NCI-H2227 treated with DMSO at 0.1 percent for 48 hours (cell line): ENCODE data around the gene FCRL1.

Experiments
- DNase-seq: peaks from one replicate; lab custom pipeline; 2025; lab: John Stamatoyannopoulos, UW

The FCRL1 gene

DNA sequence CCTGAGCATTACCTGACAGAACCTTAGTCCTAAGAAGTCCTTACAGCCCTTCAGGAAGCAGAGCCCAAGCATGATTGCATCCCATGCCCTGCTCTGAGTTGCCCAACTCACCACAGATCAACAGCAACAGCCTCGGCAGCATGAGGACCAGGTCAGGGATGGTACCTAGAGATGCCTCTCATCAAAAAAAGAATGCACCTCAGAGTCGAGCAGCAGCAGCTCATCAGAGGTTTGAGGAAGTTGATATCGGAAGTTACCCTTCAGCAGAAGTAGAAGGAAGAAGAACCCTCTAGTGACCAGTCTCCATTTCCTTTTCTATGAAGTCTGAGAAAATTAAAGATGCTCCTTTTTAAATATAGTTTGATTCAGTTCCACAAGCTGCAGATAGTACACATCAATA lies at the start of gene FCRL1:
FCRL1 (minus strand) TSS at position 225 of the 400 bp plus-strand sequence; CDS start at position 142, 83 bp downstream.
- no peak for DNase-seq

GRCh38 chr1:157868654-157869053 lies 48.7 kb upstream of the FCRL1 start:
- DNase-seq: no peak

DNA sequence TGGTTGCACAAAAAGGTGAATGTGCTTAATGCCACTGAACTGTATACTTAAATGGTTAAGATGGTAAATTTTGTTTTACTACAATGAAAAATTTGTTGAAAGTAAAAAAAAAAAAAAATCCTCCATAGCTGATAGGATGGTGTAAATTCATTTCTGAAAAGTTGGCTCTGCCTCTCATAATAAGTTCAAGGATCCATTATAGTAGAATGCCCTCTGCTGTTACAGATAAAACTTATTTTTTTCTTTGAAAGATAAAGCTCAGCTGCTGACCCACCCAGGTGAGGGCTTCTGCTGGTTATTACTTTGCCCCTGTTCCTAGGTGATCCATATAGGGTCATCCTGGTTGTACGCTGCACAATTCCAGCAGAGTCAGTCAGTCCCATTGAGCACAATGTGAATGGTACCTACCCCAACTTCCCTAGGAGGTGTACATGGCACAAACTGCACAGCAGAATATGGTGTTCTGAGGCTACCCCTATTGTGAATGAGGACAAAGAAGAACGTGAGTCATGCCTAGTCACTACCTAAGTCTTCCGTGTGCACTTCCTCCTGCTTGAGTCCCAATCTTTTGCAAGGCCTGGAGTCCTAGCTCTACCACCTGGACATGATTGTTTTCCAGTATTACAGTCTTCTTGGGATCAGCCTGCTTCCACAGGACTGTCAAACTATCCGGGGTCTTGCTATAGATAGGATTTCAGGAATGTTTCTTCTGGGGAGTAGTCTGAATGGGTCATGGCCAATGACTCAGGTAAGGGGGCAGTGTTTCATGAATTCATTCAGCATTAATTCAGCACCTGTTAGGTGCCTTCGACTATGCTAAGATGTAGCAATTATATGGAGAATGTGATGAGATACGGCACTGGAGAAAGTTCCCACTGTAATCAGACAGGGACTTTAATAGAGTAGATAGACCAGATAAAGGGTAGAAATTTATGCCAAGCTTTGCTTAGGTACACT lies 42.5 kb upstream of the FCRL1 start:
- DNase-seq: no peak

- DNase-seq: no peak
Observed at GRCh38 chr1:157856538-157856937, 36.6 kb upstream of the FCRL1 start.

DNA sequence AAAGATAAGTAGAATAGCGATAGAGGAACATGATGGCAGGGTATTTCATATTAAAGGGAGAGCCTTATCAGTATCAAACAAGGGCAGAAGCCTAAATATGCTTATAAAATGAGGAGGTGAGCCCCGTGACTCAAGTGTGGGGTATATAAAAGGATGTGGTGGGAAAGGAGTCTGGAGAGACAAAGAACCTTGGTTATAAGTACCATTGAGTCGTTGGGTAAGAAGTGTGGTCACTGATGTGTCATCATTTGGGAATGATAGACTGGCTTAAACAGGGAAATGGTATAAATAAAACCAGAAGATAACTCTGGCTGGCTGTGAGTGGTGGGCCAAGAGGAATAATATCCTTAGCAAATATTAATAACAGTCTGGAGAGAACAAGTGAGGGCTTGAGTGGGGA lies 32.6 kb upstream of the FCRL1 start:
- no peak for DNase-seq

- DNase-seq: no peak
Observed at GRCh38 chr1:157849229-157849875, 29.4 kb upstream of the FCRL1 start.

GRCh38 chr1:157844089-157844830 lies 24.3 kb upstream of the FCRL1 start:
- no peak for DNase-seq

DNA sequence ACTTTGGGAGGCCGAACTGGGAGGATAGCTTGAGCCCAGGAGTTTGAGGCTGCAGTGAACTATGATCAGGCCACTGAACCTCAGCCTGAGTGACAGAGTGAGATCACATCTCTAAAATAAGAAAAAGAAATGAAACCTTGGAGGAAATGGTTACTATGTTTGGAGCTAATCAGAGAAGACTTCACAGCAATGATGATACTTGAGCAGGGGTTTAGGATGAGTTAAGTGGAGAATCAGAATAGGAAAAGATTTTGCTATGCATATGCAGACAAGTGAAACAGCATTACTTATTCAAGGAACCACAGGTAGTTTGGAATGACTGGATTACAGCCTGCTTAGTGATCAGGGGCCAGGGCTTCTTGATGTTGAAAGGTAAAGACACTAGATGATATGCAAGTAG lies 23.0 kb upstream of the FCRL1 start:
- no peak for DNase-seq

GRCh38 chr1:157841708-157842107 lies 21.8 kb upstream of the FCRL1 start, which contains the start of gene CD5L:
Gene CD5L, minus strand, starts transcription at chr1:157841808. Its CDS starts 107 bp downstream, at chr1:157841701.
- no peak for DNase-seq

GRCh38 chr1:157838966-157839365 lies 19.0 kb upstream of the FCRL1 start:
- no peak for DNase-seq

- DNase-seq: no peak
Observed at GRCh38 chr1:157834430-157834829, 14.5 kb upstream of the FCRL1 start.

DNA sequence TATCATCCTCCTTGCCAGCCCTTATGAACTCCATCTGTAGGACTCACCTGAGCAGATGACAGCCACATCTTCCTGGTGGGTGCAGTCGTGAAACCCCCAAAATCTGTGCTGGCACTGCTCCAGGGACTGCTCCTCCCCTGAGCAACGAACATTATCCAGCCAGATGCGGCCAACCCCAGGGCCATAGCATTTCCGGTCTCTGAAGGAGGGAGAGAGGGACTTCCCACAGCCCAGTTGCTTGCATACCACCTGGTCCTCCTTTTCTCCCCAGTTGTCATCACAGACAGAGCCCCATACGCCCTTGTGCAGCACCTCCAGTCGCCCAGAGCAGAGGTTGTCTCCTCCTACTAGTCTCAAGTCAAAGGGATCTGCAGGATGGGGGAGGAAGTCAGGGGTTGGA lies 13.2 kb upstream of the FCRL1 start:
- DNase-seq: no peak

GRCh38 chr1:157831968-157832626 lies 12.2 kb upstream of the FCRL1 start:
- DNase-seq: no peak

DNA sequence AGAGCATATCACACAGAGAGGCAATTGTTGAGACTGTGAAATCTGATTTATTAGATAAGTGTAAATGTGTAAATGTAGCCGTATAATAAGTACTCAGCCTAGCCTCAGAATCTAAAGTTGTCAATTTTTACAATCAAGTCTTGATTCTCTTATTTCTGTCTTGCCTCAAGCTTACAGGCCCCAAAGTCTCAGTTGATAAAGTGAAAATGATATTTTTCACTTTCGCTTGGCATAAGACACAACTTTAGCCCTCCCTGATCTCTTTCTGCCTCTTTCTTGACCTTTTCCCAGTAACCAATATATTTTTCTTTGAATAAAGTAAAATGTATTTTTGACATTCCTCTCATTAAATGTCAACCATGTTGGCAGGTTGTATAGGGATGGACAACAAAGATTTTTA lies 11.0 kb upstream of the FCRL1 start:
- DNase-seq: no peak

DNA sequence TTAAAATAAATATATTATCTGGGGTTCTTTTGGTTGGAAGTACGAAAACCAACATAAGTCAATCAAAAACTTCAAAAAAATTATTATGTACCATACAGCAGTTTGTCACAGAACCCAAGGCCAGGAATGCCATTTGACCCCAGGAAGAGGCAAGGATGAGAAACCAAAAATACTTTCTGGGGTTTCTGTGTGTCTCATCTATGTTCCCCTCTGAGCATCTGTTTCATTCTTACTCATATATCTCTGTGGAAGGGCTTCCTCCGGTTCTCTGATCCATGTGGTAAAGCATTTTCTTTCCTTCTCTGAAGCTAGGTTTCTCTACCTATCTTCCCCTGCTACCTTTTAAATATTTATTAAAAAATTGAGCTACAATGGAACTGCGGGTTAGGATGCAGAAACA lies 9.8 kb upstream of the FCRL1 start:
- no peak for DNase-seq

- no peak for DNase-seq
Observed at GRCh38 chr1:157829210-157829609, 9.3 kb upstream of the FCRL1 start.

GRCh38 chr1:157820299-157820698 lies 379 bp upstream of the FCRL1 start:
- DNase-seq: no peak

DNA sequence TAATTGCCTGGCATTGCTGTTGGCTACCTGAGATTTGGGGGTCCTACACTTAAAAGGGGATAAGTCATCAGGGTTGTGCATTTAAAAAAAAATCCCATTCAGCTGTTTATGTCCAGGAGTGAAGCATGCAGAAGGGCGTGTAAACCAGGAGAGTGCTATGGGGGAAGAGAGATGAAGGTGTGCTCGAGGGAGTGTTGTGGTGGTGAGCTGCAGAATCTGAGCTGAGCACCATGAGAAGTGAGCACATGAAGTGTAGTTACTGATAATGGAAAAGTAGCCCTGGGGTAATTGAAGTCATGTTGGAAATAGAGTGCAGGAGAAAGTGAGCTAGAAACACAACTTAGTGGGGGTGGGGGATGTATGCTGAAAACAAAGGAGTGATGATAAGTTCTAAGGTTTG lies 705 bp downstream of the FCRL1 start:
- no peak for DNase-seq

GRCh38 chr1:157813269-157813668 lies 6.7 kb downstream of the FCRL1 start:
- DNase-seq: no peak

DNA sequence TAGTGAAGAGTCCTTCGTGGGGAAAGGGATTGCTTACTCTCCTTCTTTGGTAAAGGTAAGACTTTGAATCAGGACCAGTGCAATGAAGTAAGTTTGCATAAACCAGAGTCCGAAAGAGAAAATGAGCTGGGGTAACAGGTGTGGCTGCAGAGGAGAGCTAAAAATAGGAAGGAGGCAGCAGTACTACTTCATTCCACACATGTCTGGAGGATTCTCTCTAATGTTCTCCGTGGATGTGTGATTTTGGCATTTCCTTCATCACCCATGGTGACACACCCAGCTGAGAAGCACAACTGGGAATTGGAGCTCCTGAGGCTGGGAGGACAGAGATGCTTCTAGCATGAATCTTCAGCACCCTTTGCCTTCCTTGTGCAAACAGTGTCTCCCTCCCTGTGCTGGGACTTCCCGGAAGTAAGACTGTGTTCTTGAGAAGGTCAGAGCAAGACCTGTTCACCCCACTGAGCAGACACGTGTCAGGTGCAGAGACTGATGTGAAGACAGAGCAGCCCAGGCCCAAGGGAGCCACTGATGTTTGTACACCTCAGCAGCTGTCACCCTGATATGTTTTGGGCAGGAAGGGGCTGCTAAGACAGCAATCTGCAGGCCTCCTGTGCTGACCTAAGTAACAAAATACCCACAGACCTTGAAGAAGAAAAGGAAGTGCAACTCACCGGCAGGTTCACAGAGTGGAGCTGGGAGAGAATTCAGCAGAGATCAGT lies 13.3 kb downstream of the FCRL1 start:
- no peak for DNase-seq

GRCh38 chr1:157803851-157804250 lies 16.1 kb downstream of the FCRL1 start:
- no peak for DNase-seq
